Smooth muscle cell (in vitro differentiated cells): Measurements from ENCODE around the gene MTG1. TPM values are rescaled to one million over a fixed set of nuclear protein-coding genes. Genes with fewer than 3 reads are reported as not detected.

ENCODE experiments used
- DNase-seq: peaks from one replicate; lab custom pipeline; 2025; ENCODE audit not compliant: unreplicated experiment; lab: John Stamatoyannopoulos, UW
- H2AFZ ChIP-seq: fragments of 200-600 bp; sonication (generic); 2 replicates; pipeline ENCODE4 v1.6.0; 2016; ENCODE audit warnings: antibody characterized with exemption, low read depth, mild to moderate bottlenecking
- H3F3A ChIP-seq: fragments of 200-600 bp; sonication (generic); 2 replicates; pipeline ENCODE4 v1.6.0; 2017; ENCODE audit warnings: antibody characterized with exemption, low read depth
- H3K27ac ChIP-seq: fragments of 200-600 bp; sonication (generic); 2 replicates; pipeline ENCODE4 v1.5.1; 2016; ENCODE audit warnings: low read depth, mild to moderate bottlenecking
- H3K27me3 ChIP-seq: fragments of 200-600 bp; sonication (generic); 2 replicates; pipeline ENCODE4 v1.6.1; 2016; ENCODE audit warnings: low read depth, mild to moderate bottlenecking
- H3K36me3 ChIP-seq: fragments of 200-600 bp; sonication (generic); 2 replicates; pipeline ENCODE4 v1.5.1; 2016; ENCODE audit warnings: low read depth
- H3K4me1 ChIP-seq: fragments of 200-600 bp; sonication (generic); 2 replicates; pipeline ENCODE4 v1.5.1; 2016; ENCODE audit warnings: low read depth
- H3K4me2 ChIP-seq: fragments of 200-600 bp; sonication (generic); 2 replicates; pipeline ENCODE4 v1.6.0; 2016; ENCODE audit warnings: mild to moderate bottlenecking
- H3K4me3 ChIP-seq: fragments of 200-600 bp; sonication (generic); 2 replicates; pipeline ENCODE4 v1.5.1; 2016; ENCODE audit warnings: mild to moderate bottlenecking
- H3K79me2 ChIP-seq: fragments of 200-600 bp; sonication (generic); 2 replicates; pipeline ENCODE4 v1.6.0; 2016; ENCODE audit warnings: low read depth, mild to moderate bottlenecking
- H3K9ac ChIP-seq: fragments of 200-600 bp; sonication (generic); 2 replicates; pipeline ENCODE4 v1.6.0; 2016; ENCODE audit warnings: low read depth
- H3K9me3 ChIP-seq: fragments of 200-600 bp; sonication (generic); replicated peaks from 2 replicates; pipeline ENCODE4 v1.5.1; 2016; ENCODE audit warnings: low read depth
- H4K20me1 ChIP-seq: fragments of 200-600 bp; sonication (generic); 2 replicates; pipeline ENCODE4 v1.6.0; 2016; ENCODE audit warnings: low read depth
- CTCF ChIP-seq: fragments of 200-600 bp; sonication (generic); IDR thresholded peaks from 2 replicates; pipeline ENCODE4 v1.5.1; 2017; ENCODE audit warnings: borderline replicate concordance, mild to moderate bottlenecking, antibody characterized with exemption; ENCODE audit not compliant: insufficient read depth, poor library complexity, severe bottlenecking
- WGBS: methylation state at CpG from one replicate; pipeline ENCODE4 v1.1.7; 2016; ENCODE audit warnings: low lambda C conversion rate; 5-methylcytosine and 5-hydroxymethylcytosine counted together
- polyA plus RNA-seq: library from polyadenylated mRNA; unstranded; fragments of >200 nt; fragmentation: Nextera tagmentation; extraction: Ambion mirVana; gene quantifications from 2 replicates; pipeline ENCODE4 v1.2.1, GENCODE V29; 2016
- total RNA-seq: library from RNA; depleted of rRNA; stranded (reverse); fragments of >200 nt; gene quantifications from 2 replicates; pipeline ENCODE4 v1.2.3, GENCODE V29; 2014

The MTG1 gene
- total and polyA plus RNA-seq, 2 experiments from 2014 or later = 20.6 to 53.5 TPM

GRCh38 chr10:133460208-133460769 lies 66.3 kb downstream of the MTG1 start:
- 94% methylated on average over 14 of the region's 14 CpGs for WGBS
- Histone ChIP-seq H3F3A (no peaks in the 10 kb centered on the region), H3K27me3 (no peaks in the 10 kb centered on the region), H4K20me1 (no peaks in the 10 kb centered on the region), H3K9ac (no peak overlapping the region), H3K9me3 (peaks cover 9% of the 10 kb centered on the region), H3K4me1 (no peaks in the 10 kb centered on the region), H3K4me3 (no peak overlapping the region), H3K27ac (no peak overlapping the region), H3K79me2 (no peaks in the 10 kb centered on the region), H3K4me2 (no peak overlapping the region), H2AFZ (no peak overlapping the region), H3K36me3 (no peaks in the 10 kb centered on the region)
- no peak for TF ChIP-seq CTCF
- DNase-seq = no peak

- no peak overlapping the region for H3K4me2 ChIP-seq
- H3K27me3 ChIP-seq = no peaks in the 10 kb centered on the region
- no peak overlapping the region for H3K4me3 ChIP-seq
- WGBS = 94% methylated on average over 7 of the region's 7 CpGs
- H3F3A ChIP-seq = no peaks in the 10 kb centered on the region
- no peak overlapping the region for H3K9ac ChIP-seq
- H3K36me3 ChIP-seq = no peaks in the 10 kb centered on the region
- no peak for TF ChIP-seq CTCF
- no peak for DNase-seq
- no peaks in the 10 kb centered on the region for H3K4me1 ChIP-seq
- no peak overlapping the region for H3K27ac ChIP-seq
- no peaks in the 10 kb centered on the region for H3K79me2 ChIP-seq
- no peaks in the 10 kb centered on the region for H4K20me1 ChIP-seq
- H2AFZ ChIP-seq = no peak overlapping the region
- H3K9me3 ChIP-seq = peaks cover 9% of the 10 kb centered on the region
These were observed 67.1 kb downstream of the MTG1 start for GRCh38 chr10:133461027-133461426.

- 76% methylated on average over 8 of the region's 8 CpGs for WGBS
- Histone ChIP-seq H3K27me3 (no peaks in the 10 kb centered on the region), H3K27ac (no peak overlapping the region), H3K4me2 (no peak overlapping the region), H3K79me2 (no peaks in the 10 kb centered on the region), H3K4me1 (no peaks in the 10 kb centered on the region), H4K20me1 (no peaks in the 10 kb centered on the region), H3K36me3 (no peaks in the 10 kb centered on the region), H3K9me3 (peaks cover 9% of the 10 kb centered on the region), H3K4me3 (no peak overlapping the region), H3K9ac (no peak overlapping the region), H3F3A (no peaks in the 10 kb centered on the region), H2AFZ (no peak overlapping the region)
- DNase-seq = no peak
- TF ChIP-seq CTCF = no peak
These were observed 67.9 kb downstream of the MTG1 start for GRCh38 chr10:133461841-133462240.
